SIG-M5 (cell line): Measurements from ENCODE around the gene ZNF385A.

Experiments
- DNase-seq: peaks from one replicate; lab custom pipeline; 2025; lab: John Stamatoyannopoulos, UW

Gene ZNF385A

GRCh38 chr12:54392485-54393206, 8.1 kb upstream of the ZNF385A start:
- DNase-seq: no peak

GRCh38 chr12:54390668-54391551, 6.4 kb upstream of the ZNF385A start:
- no peak for DNase-seq

- no peak for DNase-seq
Measured at GRCh38 chr12:54390176-54390667, 5.7 kb upstream of the ZNF385A start.

GRCh38 chr12:54389607-54390175, 5.2 kb upstream of the ZNF385A start:
- DNase-seq: no peak

GRCh38 chr12:54389134-54389508, 4.6 kb upstream of the ZNF385A start:
- no peak for DNase-seq

- no peak for DNase-seq
Measured at GRCh38 chr12:54388237-54389133, 4.0 kb upstream of the ZNF385A start.

- no peak for DNase-seq
Measured at GRCh38 chr12:54387114-54387467, 2.6 kb upstream of the ZNF385A start.

- DNase-seq: no peak
Measured at GRCh38 chr12:54386403-54387113, 2.0 kb upstream of the ZNF385A start.

GRCh38 chr12:54385251-54385914, 850 bp upstream of the ZNF385A start:
- DNase-seq: no peak

GRCh38 chr12:54383041-54383609, 1.4 kb downstream of the ZNF385A start:
- peak; percentile 78 for DNase-seq

GRCh38 chr12:54381136-54381535, 3.4 kb downstream of the ZNF385A start:
- DNase-seq: no peak

GRCh38 chr12:54379398-54380201, 4.9 kb downstream of the ZNF385A start:
- no peak for DNase-seq

GRCh38 chr12:54378796-54379397, 5.6 kb downstream of the ZNF385A start:
- DNase-seq: no peak

GRCh38 chr12:54377797-54378515, 6.6 kb downstream of the ZNF385A start:
- no peak for DNase-seq

GRCh38 chr12:54377007-54377406, 7.5 kb downstream of the ZNF385A start:
- DNase-seq: no peak

- no peak for DNase-seq
Measured at GRCh38 chr12:54376596-54376995, 7.9 kb downstream of the ZNF385A start.

- DNase-seq: no peak
Measured at GRCh38 chr12:54375259-54375579, 9.3 kb downstream of the ZNF385A start.

- DNase-seq: no peak
Measured at GRCh38 chr12:54374562-54375258, 9.8 kb downstream of the ZNF385A start.
